SJCRH30 (cell line): Measurements from ENCODE around the gene MRGPRX1. TPM values are rescaled to one million over a fixed set of nuclear protein-coding genes. Genes with fewer than 3 reads are reported as not detected.
"Not testable (repeated sequence)": the region's sequence is repeated elsewhere in the genome, so short reads cannot be mapped to it uniquely, and the experiment has no call there.

Experiments
- DNase-seq, 2 experiments: peaks; one replicate each; pipeline ENCODE4 v3.0.0-alpha.2; 2015 to 2020
- H3K27ac ChIP-seq: fragments of 250-450 bp; sonication (Bioruptor Pico); 2 replicates; pipeline ENCODE4 v1.5.1; 2020; ENCODE audit warnings: mild to moderate bottlenecking, moderate library complexity
- H3K27me3 ChIP-seq: fragments of 250-450 bp; sonication (Bioruptor Pico); 2 replicates; pipeline ENCODE4 v1.5.1; 2020; ENCODE audit warnings: mild to moderate bottlenecking, moderate library complexity
- H3K36me3 ChIP-seq: fragments of 250-450 bp; sonication (Bioruptor Pico); 2 replicates; pipeline ENCODE4 v1.5.1; 2020; ENCODE audit warnings: mild to moderate bottlenecking, moderate library complexity
- H3K4me1 ChIP-seq: fragments of 250-450 bp; sonication (Bioruptor Pico); 2 replicates; pipeline ENCODE4 v1.5.1; 2020; ENCODE audit warnings: mild to moderate bottlenecking, moderate library complexity
- H3K4me3 ChIP-seq: fragments of 250-450 bp; sonication (Bioruptor Pico); 2 replicates; pipeline ENCODE4 v1.5.1; 2020; ENCODE audit warnings: mild to moderate bottlenecking, moderate library complexity
- H3K9me3 ChIP-seq: fragments of 250-450 bp; sonication (Bioruptor Pico); replicated peaks from 2 replicates; pipeline ENCODE4 v1.5.1; 2020; ENCODE audit warnings: mild to moderate bottlenecking, moderate library complexity
- total RNA-seq: library from RNA; depleted of rRNA; stranded (reverse); fragments of >200 nt; shearing (Covaris generic); gene quantifications from 2 replicates; pipeline ENCODE4 v1.2.3, GENCODE V29; 2014; rRNA removed

MRGPRX1 gene
- total RNA-seq, 1 experiment from 2014 or later = not detected

GRCh38 chr11:18907391-18907790 is 31.8 kb downstream of the MRGPRX1 start:
- no peak overlapping the region for H3K27ac ChIP-seq
- no peaks in the 10 kb centered on the region for H3K27me3 ChIP-seq
- H3K4me3 ChIP-seq = no peak overlapping the region
- no peaks in the 10 kb centered on the region for H3K9me3 ChIP-seq
- no peaks in the 10 kb centered on the region for H3K36me3 ChIP-seq
- no peaks in the 10 kb centered on the region for H3K4me1 ChIP-seq
- no peak for DNase-seq

- not testable (repeated sequence) for DNase-seq, H3K4me1 ChIP-seq, H3K27ac ChIP-seq, H3K4me3 ChIP-seq, H3K36me3 ChIP-seq, H3K27me3 ChIP-seq, H3K9me3 ChIP-seq
These were observed 38.6 kb downstream of the MRGPRX1 start for GRCh38 chr11:18900637-18901036.

- peak in 1 of 2 experiments; percentile 21 for DNase-seq
- H3K27me3 ChIP-seq, H3K36me3 ChIP-seq, H3K4me3 ChIP-seq, H3K4me1 ChIP-seq, H3K27ac ChIP-seq, H3K9me3 ChIP-seq: not testable (repeated sequence)
These were observed 39.0 kb downstream of the MRGPRX1 start for GRCh38 chr11:18900151-18900611.

- H3K4me1 ChIP-seq, H3K4me3 ChIP-seq, H3K36me3 ChIP-seq, H3K27ac ChIP-seq, H3K27me3 ChIP-seq, DNase-seq, H3K9me3 ChIP-seq: not testable (repeated sequence)
These were observed 47.5 kb downstream of the MRGPRX1 start for GRCh38 chr11:18891712-18892111.

- Histone ChIP-seq H3K27ac (no peak overlapping the region), H3K9me3 (no peaks in the 10 kb centered on the region), H3K4me3 (no peak overlapping the region), H3K36me3 (no peaks in the 10 kb centered on the region), H3K4me1 (no peaks in the 10 kb centered on the region), H3K27me3 (no peaks in the 10 kb centered on the region; the same call in 1 of the 2 replicates)
- DNase-seq = no peak
These were observed 48.6 kb downstream of the MRGPRX1 start for GRCh38 chr11:18890615-18891014.

Other genes starting within 250 kb of the MRGPRX1 start
- gene TMEM86A, start 240.6 kb downstream of the MRGPRX1 start, total RNA-seq = 5.4 and 5.8 TPM in 2 replicates
- 0.08 and 0.28 TPM in 2 replicates for gene IGSF22, start 213.2 kb downstream of the MRGPRX1 start, total RNA-seq
- gene PTPN5, start 147.6 kb downstream of the MRGPRX1 start, total RNA-seq = not detected in 2 replicates
- not detected in 2 replicates for gene MRGPRX2, start 121.3 kb upstream of the MRGPRX1 start, total RNA-seq
- gene ZDHHC13, start 177.8 kb upstream of the MRGPRX1 start, total RNA-seq = 40.0 and 46.8 TPM in 2 replicates